ENCODE results near the gene PARD3.

PARD3 gene

DNA sequence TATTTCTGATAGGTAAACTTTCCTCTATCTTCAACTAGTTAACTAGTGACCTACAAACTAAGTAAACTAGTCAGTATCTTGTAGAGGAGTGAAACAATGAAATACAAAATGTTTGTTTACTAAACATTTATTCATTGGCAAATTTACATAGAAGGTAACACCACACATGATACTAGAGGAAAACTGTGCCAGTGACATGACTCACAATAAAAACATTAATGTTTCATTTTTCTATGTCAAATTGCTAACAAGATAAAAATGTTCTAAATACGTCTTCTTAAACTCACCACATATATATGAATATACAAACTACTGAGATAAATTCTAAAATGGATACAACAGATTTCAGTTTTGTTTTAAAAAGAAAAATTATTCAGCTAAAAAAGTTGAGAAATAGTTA, 471.3 kb downstream of the PARD3 start:
- no peaks in the 10 kb centered on the region for H3K79me2 ChIP-seq
- no peak overlapping the region for H3K4me2 ChIP-seq (ENCODE audit: low read length)
- no peaks in the 10 kb centered on the region for H3K4me1 ChIP-seq
- H3K9me3 ChIP-seq (ENCODE audit: control insufficient read depth, low read length), result no peaks in the 10 kb centered on the region
- H3K9ac ChIP-seq, result no peak overlapping the region
- H3K4me3 ChIP-seq (ENCODE audit: low read depth, low read length), result no peak overlapping the region
- TF ChIP-seq CTCF (IDR thresholded peaks at IDR 0.05), result no peak
- no peak overlapping the region for H2AFZ ChIP-seq
- H3K27ac ChIP-seq, result no peak overlapping the region
- H3K27me3 ChIP-seq (ENCODE audit: control insufficient read depth, insufficient read depth, low read length), result no peaks in the 10 kb centered on the region
- H3K36me3 ChIP-seq (ENCODE audit: control insufficient read depth, insufficient read depth, low read length), result no peaks in the 10 kb centered on the region

GRCh38 chr10:34341473-34341872, 473.6 kb downstream of the PARD3 start:
- Histone ChIP-seq H3K4me2 (ENCODE audit: low read length) (no peak overlapping the region), H3K27me3 (ENCODE audit: control insufficient read depth, insufficient read depth, low read length) (no peaks in the 10 kb centered on the region), H3K27ac (no peak overlapping the region), H3K36me3 (ENCODE audit: control insufficient read depth, insufficient read depth, low read length) (no peaks in the 10 kb centered on the region), H3K9me3 (ENCODE audit: control insufficient read depth, low read length) (no peaks in the 10 kb centered on the region), H2AFZ (no peak overlapping the region), H3K4me3 (ENCODE audit: low read depth, low read length) (no peak overlapping the region), H3K4me1 (no peaks in the 10 kb centered on the region), H3K9ac (no peak overlapping the region), H3K79me2 (no peaks in the 10 kb centered on the region)
- TF ChIP-seq CTCF (IDR thresholded peaks at IDR 0.05), result no peak

DNA sequence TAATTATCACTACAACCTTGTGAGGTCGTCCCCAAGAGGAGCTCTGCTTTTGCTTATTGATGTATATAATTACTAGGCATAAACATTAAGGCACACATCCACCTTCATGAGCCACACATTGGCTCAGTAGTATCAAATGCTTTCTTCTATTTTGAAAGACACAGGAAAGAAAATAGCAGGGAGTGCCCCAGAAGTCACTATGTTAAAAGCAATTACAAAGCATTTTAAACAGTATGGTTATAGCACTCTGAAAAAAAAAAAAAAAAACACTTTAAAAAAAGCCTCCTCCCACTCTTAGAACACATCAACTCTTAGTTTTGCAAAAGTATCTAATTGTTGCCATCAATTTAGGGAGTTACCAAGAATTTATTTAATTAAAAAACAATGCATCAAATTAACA, 474.2 kb downstream of the PARD3 start:
- H3K9ac ChIP-seq, result no peak overlapping the region
- no peaks in the 10 kb centered on the region for H3K9me3 ChIP-seq (ENCODE audit: control insufficient read depth, low read length)
- no peak for TF ChIP-seq CTCF (IDR thresholded peaks at IDR 0.05)
- H3K4me2 ChIP-seq (ENCODE audit: low read length), result no peak overlapping the region
- no peak overlapping the region for H2AFZ ChIP-seq
- H3K36me3 ChIP-seq (ENCODE audit: control insufficient read depth, insufficient read depth, low read length), result no peaks in the 10 kb centered on the region
- no peaks in the 10 kb centered on the region for H3K4me1 ChIP-seq
- H3K4me3 ChIP-seq (ENCODE audit: low read depth, low read length), result no peak overlapping the region
- no peaks in the 10 kb centered on the region for H3K27me3 ChIP-seq (ENCODE audit: control insufficient read depth, insufficient read depth, low read length)
- no peaks in the 10 kb centered on the region for H3K79me2 ChIP-seq
- no peak overlapping the region for H3K27ac ChIP-seq

DNA sequence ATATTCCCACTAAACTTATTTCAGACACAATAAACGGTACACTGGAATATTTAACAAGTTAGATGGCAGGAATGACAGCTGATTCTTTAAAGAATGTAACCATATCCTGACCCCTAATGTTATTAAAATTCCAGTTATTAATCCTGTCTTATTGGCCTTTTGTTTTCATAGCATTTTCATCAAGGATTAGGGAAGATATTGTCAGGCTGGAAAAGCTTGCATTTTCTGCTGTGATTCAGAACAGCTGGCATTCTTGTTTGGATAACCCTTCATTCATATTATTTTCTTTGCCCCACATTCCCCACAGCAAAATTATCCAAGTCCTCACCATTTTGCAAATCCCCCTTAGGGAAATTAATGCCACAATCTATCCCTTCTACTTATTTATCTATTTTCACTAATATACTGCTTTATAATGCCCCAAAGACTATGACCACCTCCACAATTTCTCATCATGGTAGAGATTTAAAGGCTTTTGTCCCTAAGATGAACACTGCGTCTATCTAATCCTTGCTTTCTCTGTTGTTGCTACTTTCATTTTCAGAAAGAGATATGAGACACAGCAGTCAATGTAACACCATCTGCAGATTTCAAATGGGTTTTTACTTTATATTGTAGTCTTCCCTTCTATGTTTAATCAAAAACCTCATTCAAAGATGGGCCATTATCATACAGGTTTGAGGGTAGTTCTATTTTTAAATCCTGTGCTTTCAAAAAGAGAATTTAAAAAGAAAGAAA, 475.1 kb downstream of the PARD3 start:
- Histone ChIP-seq H3K79me2 (no peaks in the 10 kb centered on the region), H3K4me2 (ENCODE audit: low read length) (no peak overlapping the region), H2AFZ (no peak overlapping the region), H3K4me3 (ENCODE audit: low read depth, low read length) (no peak overlapping the region), H3K27ac (no peak overlapping the region), H3K4me1 (no peaks in the 10 kb centered on the region), H3K9me3 (ENCODE audit: control insufficient read depth, low read length) (no peaks in the 10 kb centered on the region), H3K36me3 (ENCODE audit: control insufficient read depth, insufficient read depth, low read length) (no peaks in the 10 kb centered on the region), H3K27me3 (ENCODE audit: control insufficient read depth, insufficient read depth, low read length) (no peaks in the 10 kb centered on the region), H3K9ac (no peak overlapping the region)
- no peak for TF ChIP-seq CTCF (IDR thresholded peaks at IDR 0.05)

- Histone ChIP-seq H3K4me1 (no peaks in the 10 kb centered on the region), H2AFZ (no peak overlapping the region), H3K27me3 (ENCODE audit: control insufficient read depth, insufficient read depth, low read length) (no peaks in the 10 kb centered on the region), H3K9me3 (ENCODE audit: control insufficient read depth, low read length) (no peaks in the 10 kb centered on the region), H3K9ac (no peak overlapping the region), H3K79me2 (no peaks in the 10 kb centered on the region), H3K4me2 (ENCODE audit: low read length) (no peak overlapping the region), H3K36me3 (ENCODE audit: control insufficient read depth, insufficient read depth, low read length) (no peaks in the 10 kb centered on the region), H3K4me3 (ENCODE audit: low read depth, low read length) (no peak overlapping the region), H3K27ac (no peak overlapping the region)
- TF ChIP-seq CTCF (IDR thresholded peaks at IDR 0.05), result no peak
These were observed 477.2 kb downstream of the PARD3 start for GRCh38 chr10:34337917-34338316.

Measured in parathyroid adenoma (tissue), 2 donors.